ENCODE measurements around the gene STK33.

STK33 gene

DNA sequence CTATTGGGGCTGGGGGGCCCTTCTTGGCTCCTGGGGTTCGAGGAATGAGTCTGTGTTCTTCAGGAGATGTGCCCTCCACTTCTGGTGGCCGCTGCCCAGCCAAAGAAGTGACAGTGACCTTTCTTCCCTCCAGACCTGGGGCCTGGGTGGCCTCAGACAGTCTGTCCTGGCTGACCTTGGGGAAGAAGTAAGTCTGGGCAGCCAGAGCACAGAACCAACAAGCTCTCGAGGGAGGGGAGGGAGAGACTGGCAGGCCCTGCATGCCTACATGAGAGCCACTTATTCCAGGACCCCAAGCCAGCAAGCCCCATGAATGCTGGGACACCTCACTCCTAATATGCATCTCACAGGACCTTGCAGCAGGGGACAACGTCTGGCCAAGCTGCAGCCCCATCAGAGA lies 27.1 kb upstream of the STK33 start:
- H3K4me1 ChIP-seq (ENCODE audit: insufficient read depth, low read length) = no peaks in the 10 kb centered on the region
- no peaks in the 10 kb centered on the region for H3K27me3 ChIP-seq (ENCODE audit: insufficient read depth, low read length, poor library complexity)
- H3K27ac ChIP-seq (ENCODE audit: low read length) = no peak overlapping the region
- no peak overlapping the region for H3K9ac ChIP-seq (ENCODE audit: low read depth, low read length)
- TF ChIP-seq EZH2 (IDR thresholded peaks at IDR 0.05; ENCODE audit: borderline replicate concordance, low read depth, low read length, severe bottlenecking) (no peak), CTCF (IDR thresholded peaks at IDR 0.05; ENCODE audit: borderline replicate concordance, extremely low read depth, low read length, poor library complexity, severe bottlenecking) (no peak)
- peaks cover 68% of the 10 kb centered on the region for H3K36me3 ChIP-seq (ENCODE audit: insufficient read depth, low read length)
- H2AFZ ChIP-seq (ENCODE audit: low read depth, low read length) = no peak overlapping the region
- no peak overlapping the region for H3K4me2 ChIP-seq (ENCODE audit: insufficient read depth, low read length)
- no peak overlapping the region for H3K4me3 ChIP-seq (ENCODE audit: low read depth in 1 of 2, low read length in 2 of 2)
- no peaks in the 10 kb centered on the region for H3K9me3 ChIP-seq (ENCODE audit: insufficient read depth, low read length, severe bottlenecking)
- no peaks in the 10 kb centered on the region for H3K79me2 ChIP-seq (ENCODE audit: insufficient read depth, low read length)
- no peaks in the 10 kb centered on the region for H4K20me1 ChIP-seq (ENCODE audit: insufficient read depth, low read length)
- no peak for DNase-seq
- ATAC-seq (ENCODE audit: insufficient read depth, low read depth) = no peak

GRCh38 chr11:8617063-8617462 lies 23.0 kb upstream of the STK33 start:
- Histone ChIP-seq H3K27ac (ENCODE audit: low read length) (no peak overlapping the region), H3K4me2 (ENCODE audit: insufficient read depth, low read length) (no peak overlapping the region), H3K9me3 (ENCODE audit: insufficient read depth, low read length, severe bottlenecking) (no peaks in the 10 kb centered on the region), H3K4me3 (ENCODE audit: low read depth in 1 of 2, low read length in 2 of 2) (no peak overlapping the region), H3K36me3 (ENCODE audit: insufficient read depth, low read length) (peaks cover 37% of the 10 kb centered on the region), H3K79me2 (ENCODE audit: insufficient read depth, low read length) (no peaks in the 10 kb centered on the region), H4K20me1 (ENCODE audit: insufficient read depth, low read length) (no peaks in the 10 kb centered on the region), H3K4me1 (ENCODE audit: insufficient read depth, low read length) (no peaks in the 10 kb centered on the region), H3K9ac (ENCODE audit: low read depth, low read length) (no peak overlapping the region), H2AFZ (ENCODE audit: low read depth, low read length) (no peak overlapping the region), H3K27me3 (ENCODE audit: insufficient read depth, low read length, poor library complexity) (no peaks in the 10 kb centered on the region)
- ATAC-seq (ENCODE audit: insufficient read depth, low read depth) (no peak), DNase-seq (no peak)
- no peak for TF ChIP-seq EZH2 (IDR thresholded peaks at IDR 0.05; ENCODE audit: borderline replicate concordance, low read depth, low read length, severe bottlenecking)
- TF ChIP-seq CTCF (IDR thresholded peaks at IDR 0.05; ENCODE audit: borderline replicate concordance, extremely low read depth, low read length, poor library complexity, severe bottlenecking) = no peak

GRCh38 chr11:8615291-8616032 lies 21.4 kb upstream of the STK33 start:
- Histone ChIP-seq H3K27ac (ENCODE audit: low read length) (no peak overlapping the region), H3K4me1 (ENCODE audit: insufficient read depth, low read length) (no peaks in the 10 kb centered on the region), H3K4me2 (ENCODE audit: insufficient read depth, low read length) (no peak overlapping the region), H3K79me2 (ENCODE audit: insufficient read depth, low read length) (no peaks in the 10 kb centered on the region), H3K9me3 (ENCODE audit: insufficient read depth, low read length, severe bottlenecking) (no peaks in the 10 kb centered on the region), H3K27me3 (ENCODE audit: insufficient read depth, low read length, poor library complexity) (no peaks in the 10 kb centered on the region), H2AFZ (ENCODE audit: low read depth, low read length) (no peak overlapping the region), H3K36me3 (ENCODE audit: insufficient read depth, low read length) (peaks cover 22% of the 10 kb centered on the region), H3K4me3 (ENCODE audit: low read depth in 1 of 2, low read length in 2 of 2) (no peak overlapping the region), H3K9ac (ENCODE audit: low read depth, low read length) (no peak overlapping the region), H4K20me1 (ENCODE audit: insufficient read depth, low read length) (no peaks in the 10 kb centered on the region)
- DNase-seq = no peak
- ATAC-seq (ENCODE audit: insufficient read depth, low read depth) = no peak
- TF ChIP-seq EZH2 (IDR thresholded peaks at IDR 0.05; ENCODE audit: borderline replicate concordance, low read depth, low read length, severe bottlenecking) = no peak
- TF ChIP-seq CTCF (IDR thresholded peaks at IDR 0.05; ENCODE audit: borderline replicate concordance, extremely low read depth, low read length, poor library complexity, severe bottlenecking) = no peak
